PC-9 (cell line): ENCODE measurements around the gene ZFAND3. TPM values are rescaled to one million over a fixed set of nuclear protein-coding genes. Genes with fewer than 3 reads are reported as not detected.

Source experiments
- BruUV-seq: library from RNA; stranded (reverse); fragments of 400-500 nt; replicated peaks from 2 replicates; lab custom pipeline; 2021; lab: Mats Ljungman, UMichigan
- CTCF ChIA-PET: fragments of 300-600 bp; sonication (Branson Sonifier 250); formaldehyde crosslinking; loops from one replicate; lab custom pipeline; 2022; ENCODE audit warnings: antibody characterized with exemption; lab: Charles Lee
- POLR2A ChIA-PET: fragments of 300-600 bp; sonication (Branson Sonifier 250); formaldehyde crosslinking; loops from one replicate; lab custom pipeline; 2022; ENCODE audit warnings: antibody characterized with exemption; ENCODE audit not compliant: unreplicated experiment; lab: Charles Lee
- DNase-seq, 2 experiments: peaks; one replicate each; pipeline versions ENCODE4 v3.0.0 to v3.0.0-alpha.2; 2015 to 2022; ENCODE audit warnings: mixed read lengths in 1 of 2
- H2AFZ ChIP-seq: fragments of 200-600 bp; sonication (generic); 2 replicates; pipeline ENCODE4 v1.8.1; 2017; ENCODE audit warnings: antibody characterized with exemption
- H3F3A ChIP-seq: fragments of 200-600 bp; sonication (generic); 2 replicates; pipeline ENCODE4 v1.8.1; 2017; ENCODE audit warnings: antibody characterized with exemption, mild to moderate bottlenecking, low read depth; ENCODE audit not compliant: insufficient read depth
- H3K27ac ChIP-seq: fragments of 200-600 bp; sonication (generic); 2 replicates; pipeline ENCODE4 v1.6.1; 2016; ENCODE audit warnings: mixed run types
- H3K27me3 ChIP-seq: fragments of 200-600 bp; sonication (generic); 2 replicates; pipeline ENCODE4 v1.6.1; 2016; ENCODE audit warnings: low read depth, mixed run types; ENCODE audit not compliant: insufficient read depth
- H3K36me3 ChIP-seq: fragments of 200-600 bp; sonication (generic); 2 replicates; pipeline ENCODE4 v1.6.1; 2016; ENCODE audit warnings: low read depth, mixed run types
- H3K4me1 ChIP-seq: fragments of 200-600 bp; sonication (generic); replicated peaks from 2 replicates; pipeline ENCODE4 v1.6.1; 2016; ENCODE audit warnings: mixed run types; ENCODE audit not compliant: insufficient read depth
- H3K4me2 ChIP-seq: fragments of 200-600 bp; sonication (generic); 2 replicates; pipeline ENCODE4 v1.6.1; 2017; ENCODE audit warnings: mixed run types
- H3K4me3 ChIP-seq: fragments of 200-600 bp; sonication (generic); 2 replicates; pipeline ENCODE4 v1.6.1; 2016; ENCODE audit warnings: mixed run types
- H3K79me2 ChIP-seq: fragments of 200-600 bp; sonication (generic); 2 replicates; pipeline ENCODE4 v1.6.1; 2017; ENCODE audit warnings: low read depth, mixed run types
- H3K9me2 ChIP-seq: fragments of 200-600 bp; sonication (generic); 2 replicates; pipeline ENCODE4 v1.8.1; 2017; ENCODE audit warnings: mild to moderate bottlenecking; ENCODE audit not compliant: insufficient read depth
- H3K9me3 ChIP-seq: fragments of 200-600 bp; sonication (generic); 2 replicates; pipeline ENCODE4 v1.8.1; 2016; ENCODE audit warnings: low read depth; ENCODE audit not compliant: insufficient read depth
- H4K20me1 ChIP-seq: fragments of 200-600 bp; sonication (generic); 2 replicates; pipeline ENCODE4 v1.8.1; 2017; ENCODE audit not compliant: insufficient read depth
- EZH2 ChIP-seq: fragments of 200-600 bp; sonication (generic); IDR thresholded peaks from 2 replicates; pipeline ENCODE4 v1.8.0; 2017; ENCODE audit warnings: antibody characterized with exemption, low read depth
- intact Hi-C: fragments of 100-400 bp; cut with micrococcal nuclease; formaldehyde crosslinking; loops from one replicate; pipeline ENCODE4 v1.10.0; 2022; ENCODE audit not compliant: unreplicated experiment
- total RNA-seq: library from RNA; stranded (reverse); gene quantifications from 2 replicates; pipeline ENCODE4 v1.2.3, GENCODE V29; 2021
- TF ChIP-seq, protein P1 (sequence below): fragments of 200-600 bp; sonication (generic); conservative IDR thresholded peaks from 2 replicates; pipeline ENCODE4 v1.6.1; 2017; ENCODE audit warnings: mixed run types, antibody characterized with exemption, mild to moderate bottlenecking, moderate library complexity

ZFAND3 gene
- total RNA-seq, 1 experiment from 2014 or later: 46.8 TPM

- Histone ChIP-seq H3K36me3 (0 out of 2 replicates have a peak, but pooled peaks cover 7% of the 10 kb centered on the region), H4K20me1 (peaks cover 12% of the 10 kb centered on the region), H2AFZ (no peak overlapping the region), H3K9me2 (no peaks in the 10 kb centered on the region), H3K9me3 (no peaks in the 10 kb centered on the region), H3K4me3 (no peak overlapping the region), H3K27ac (no peak overlapping the region), H3K27me3 (no peaks in the 10 kb centered on the region), H3K79me2 (no peaks in the 10 kb centered on the region), H3K4me1 (0 out of 2 replicates have a peak, but pooled peaks cover 4% of the 10 kb centered on the region), H3F3A (no peaks in the 10 kb centered on the region), H3K4me2 (no peak overlapping the region)
- BruUV-seq: no TSS peak
- POLR2A ChIA-PET: no interaction called here
- intact Hi-C loops: no loop called here
- TF ChIP-seq, protein P1, sequence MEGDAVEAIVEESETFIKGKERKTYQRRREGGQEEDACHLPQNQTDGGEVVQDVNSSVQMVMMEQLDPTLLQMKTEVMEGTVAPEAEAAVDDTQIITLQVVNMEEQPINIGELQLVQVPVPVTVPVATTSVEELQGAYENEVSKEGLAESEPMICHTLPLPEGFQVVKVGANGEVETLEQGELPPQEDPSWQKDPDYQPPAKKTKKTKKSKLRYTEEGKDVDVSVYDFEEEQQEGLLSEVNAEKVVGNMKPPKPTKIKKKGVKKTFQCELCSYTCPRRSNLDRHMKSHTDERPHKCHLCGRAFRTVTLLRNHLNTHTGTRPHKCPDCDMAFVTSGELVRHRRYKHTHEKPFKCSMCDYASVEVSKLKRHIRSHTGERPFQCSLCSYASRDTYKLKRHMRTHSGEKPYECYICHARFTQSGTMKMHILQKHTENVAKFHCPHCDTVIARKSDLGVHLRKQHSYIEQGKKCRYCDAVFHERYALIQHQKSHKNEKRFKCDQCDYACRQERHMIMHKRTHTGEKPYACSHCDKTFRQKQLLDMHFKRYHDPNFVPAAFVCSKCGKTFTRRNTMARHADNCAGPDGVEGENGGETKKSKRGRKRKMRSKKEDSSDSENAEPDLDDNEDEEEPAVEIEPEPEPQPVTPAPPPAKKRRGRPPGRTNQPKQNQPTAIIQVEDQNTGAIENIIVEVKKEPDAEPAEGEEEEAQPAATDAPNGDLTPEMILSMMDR: no peak
- no peak for TF ChIP-seq EZH2
- CTCF ChIA-PET: no interaction called here
- DNase-seq: no peak
These were observed 285.5 kb downstream of the ZFAND3 start for GRCh38 chr6:38105066-38105465.

GRCh38 chr6:38107073-38107472 is 287.5 kb downstream of the ZFAND3 start:
- Histone ChIP-seq H3K79me2 (no peaks in the 10 kb centered on the region), H3K9me3 (no peaks in the 10 kb centered on the region), H3K4me1 (0 out of 2 replicates have a peak, but pooled peaks cover 4% of the 10 kb centered on the region), H4K20me1 (peaks cover 18% of the 10 kb centered on the region), H3K4me2 (no peak overlapping the region), H3K27me3 (no peaks in the 10 kb centered on the region), H3K36me3 (0 out of 2 replicates have a peak, but pooled peaks cover 7% of the 10 kb centered on the region), H3K9me2 (no peaks in the 10 kb centered on the region), H3K27ac (no peak overlapping the region), H3F3A (no peaks in the 10 kb centered on the region), H2AFZ (no peak overlapping the region), H3K4me3 (no peak overlapping the region)
- TF ChIP-seq EZH2: no peak
- TF ChIP-seq, protein P1: no peak
- no TSS peak for BruUV-seq
- ChIA-PET CTCF (no interaction called here), POLR2A (no interaction called here)
- intact Hi-C loops: no loop called here
- no peak for DNase-seq

DNA sequence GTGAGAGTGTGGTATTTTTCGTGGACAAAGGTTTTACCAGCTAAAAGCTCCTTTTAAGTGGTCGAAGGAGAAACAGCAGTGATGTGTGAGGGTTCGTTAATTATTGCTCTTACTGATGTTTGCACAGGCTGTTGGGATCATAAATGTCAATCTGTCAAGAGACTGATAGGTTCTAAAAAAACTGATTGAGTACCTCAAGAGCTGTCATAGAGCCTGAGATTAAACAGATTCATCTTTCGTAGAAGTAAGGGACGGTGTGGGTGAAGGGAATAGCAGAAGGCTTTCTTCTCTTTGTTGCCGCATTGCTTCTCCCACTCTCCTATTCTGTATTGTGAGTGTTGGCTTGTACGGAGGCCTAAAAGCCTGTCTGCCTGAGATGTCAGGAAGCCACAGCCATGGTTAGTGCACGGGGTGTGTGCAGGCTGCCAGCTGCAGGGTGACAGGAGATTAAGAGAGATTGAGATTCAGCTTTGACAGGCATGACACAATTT is 291.0 kb downstream of the ZFAND3 start:
- H4K20me1 ChIP-seq: peaks cover 30% of the 10 kb centered on the region
- no peak overlapping the region for H2AFZ ChIP-seq
- H3K4me1 ChIP-seq: no peaks in the 10 kb centered on the region
- no peak overlapping the region for H3K4me3 ChIP-seq
- H3K36me3 ChIP-seq: 0 out of 2 replicates have a peak, but pooled peaks cover 7% of the 10 kb centered on the region
- no peaks in the 10 kb centered on the region for H3F3A ChIP-seq
- no peaks in the 10 kb centered on the region for H3K79me2 ChIP-seq
- no peak for DNase-seq
- CTCF ChIA-PET: interaction anchor here (0.5 kb wide), 1 partner anchor 316 kb away, joined by 3 read pairs; no protein-coding TSS in a partner anchor
- no peak overlapping the region for H3K4me2 ChIP-seq
- H3K27me3 ChIP-seq: no peaks in the 10 kb centered on the region
- H3K9me3 ChIP-seq: no peaks in the 10 kb centered on the region
- POLR2A ChIA-PET: no interaction called here
- H3K27ac ChIP-seq: no peak overlapping the region
- intact Hi-C loops: no loop called here
- no peaks in the 10 kb centered on the region for H3K9me2 ChIP-seq
- TF ChIP-seq, protein P1: no peak
- TF ChIP-seq EZH2: no peak
- no TSS peak for BruUV-seq
